ENCODE data around the gene FGFR3.

The FGFR3 gene

DNA sequence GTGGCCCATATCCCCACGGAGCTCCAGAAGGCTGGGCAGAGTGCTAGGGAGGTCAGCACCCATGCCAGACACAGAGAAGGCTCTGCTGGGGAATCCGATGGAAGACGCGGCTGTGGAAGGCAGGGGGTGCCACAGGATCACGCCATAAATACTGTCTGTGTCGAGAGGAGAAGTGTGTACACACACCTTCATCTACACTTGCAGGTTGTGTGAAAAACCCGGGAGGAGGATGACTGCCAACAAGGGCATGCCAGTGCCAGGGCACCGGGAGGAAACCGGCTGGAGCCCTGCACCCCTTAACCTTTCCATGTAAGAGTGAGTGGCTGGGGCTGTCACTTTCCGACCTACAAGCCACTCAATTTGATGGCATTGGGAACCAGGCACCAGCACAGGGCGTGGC lies 31.7 kb downstream of the FGFR3 start:
- Histone ChIP-seq H3K36me3 (ENCODE audit: insufficient read depth) (no peaks in the 10 kb centered on the region), H3K4me1 (ENCODE audit: low read depth, poor library complexity, severe bottlenecking) (peaks cover 12% of the 10 kb centered on the region), H3K4me3 (IDR thresholded peaks at IDR 0.05; ENCODE audit: insufficient read depth, low read depth, low read length) (no peak overlapping the region), H3K4me2 (no peak overlapping the region), H3K27me3 (ENCODE audit: insufficient read depth, low read depth) (no peaks in the 10 kb centered on the region), H4K20me1 (ENCODE audit: insufficient read depth) (no peaks in the 10 kb centered on the region), H3K27ac (no peak overlapping the region), H2AFZ (ENCODE audit: low read depth) (no peak overlapping the region), H3K79me2 (ENCODE audit: insufficient read depth, low read depth) (no peaks in the 10 kb centered on the region), H3K9ac (no peak overlapping the region)
- TF ChIP-seq, protein P1, sequence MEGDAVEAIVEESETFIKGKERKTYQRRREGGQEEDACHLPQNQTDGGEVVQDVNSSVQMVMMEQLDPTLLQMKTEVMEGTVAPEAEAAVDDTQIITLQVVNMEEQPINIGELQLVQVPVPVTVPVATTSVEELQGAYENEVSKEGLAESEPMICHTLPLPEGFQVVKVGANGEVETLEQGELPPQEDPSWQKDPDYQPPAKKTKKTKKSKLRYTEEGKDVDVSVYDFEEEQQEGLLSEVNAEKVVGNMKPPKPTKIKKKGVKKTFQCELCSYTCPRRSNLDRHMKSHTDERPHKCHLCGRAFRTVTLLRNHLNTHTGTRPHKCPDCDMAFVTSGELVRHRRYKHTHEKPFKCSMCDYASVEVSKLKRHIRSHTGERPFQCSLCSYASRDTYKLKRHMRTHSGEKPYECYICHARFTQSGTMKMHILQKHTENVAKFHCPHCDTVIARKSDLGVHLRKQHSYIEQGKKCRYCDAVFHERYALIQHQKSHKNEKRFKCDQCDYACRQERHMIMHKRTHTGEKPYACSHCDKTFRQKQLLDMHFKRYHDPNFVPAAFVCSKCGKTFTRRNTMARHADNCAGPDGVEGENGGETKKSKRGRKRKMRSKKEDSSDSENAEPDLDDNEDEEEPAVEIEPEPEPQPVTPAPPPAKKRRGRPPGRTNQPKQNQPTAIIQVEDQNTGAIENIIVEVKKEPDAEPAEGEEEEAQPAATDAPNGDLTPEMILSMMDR (conservative IDR thresholded peaks at IDR 0.05; ENCODE audit: low read depth, low read length), result no peak

DNA sequence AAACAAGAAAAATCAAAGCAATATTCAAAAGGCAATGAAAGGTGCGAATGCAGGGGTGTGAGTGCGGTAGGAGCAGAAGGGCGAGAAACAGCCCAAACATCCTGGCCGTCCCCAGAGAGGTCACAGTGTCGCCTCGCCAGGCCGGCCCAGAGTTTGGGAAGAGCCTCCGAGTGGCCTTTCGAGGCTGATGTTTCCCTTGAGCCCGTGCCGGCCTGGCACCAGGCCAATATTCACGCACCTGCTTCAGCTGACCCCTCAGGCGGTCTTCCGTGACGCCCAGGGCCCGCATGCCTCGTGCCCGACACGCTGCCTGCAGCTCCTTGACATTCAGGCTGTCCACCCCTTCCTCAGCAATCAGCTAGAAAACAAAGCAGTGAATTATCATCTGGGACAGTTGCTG lies 32.2 kb downstream of the FGFR3 start:
- no peak overlapping the region for H3K27ac ChIP-seq
- TF ChIP-seq, protein P1 (conservative IDR thresholded peaks at IDR 0.05; ENCODE audit: low read depth, low read length), result no peak
- H3K4me2 ChIP-seq, result no peak overlapping the region
- peaks cover 8% of the 10 kb centered on the region for H3K4me1 ChIP-seq (ENCODE audit: low read depth, poor library complexity, severe bottlenecking)
- H2AFZ ChIP-seq (ENCODE audit: low read depth), result no peak overlapping the region
- H3K4me3 ChIP-seq (IDR thresholded peaks at IDR 0.05; ENCODE audit: insufficient read depth, low read depth, low read length), result no peak overlapping the region
- H3K9ac ChIP-seq, result no peak overlapping the region
- no peaks in the 10 kb centered on the region for H3K27me3 ChIP-seq (ENCODE audit: insufficient read depth, low read depth)
- no peaks in the 10 kb centered on the region for H3K79me2 ChIP-seq (ENCODE audit: insufficient read depth, low read depth)
- H3K36me3 ChIP-seq (ENCODE audit: insufficient read depth), result no peaks in the 10 kb centered on the region
- H4K20me1 ChIP-seq (ENCODE audit: insufficient read depth), result no peaks in the 10 kb centered on the region

DNA sequence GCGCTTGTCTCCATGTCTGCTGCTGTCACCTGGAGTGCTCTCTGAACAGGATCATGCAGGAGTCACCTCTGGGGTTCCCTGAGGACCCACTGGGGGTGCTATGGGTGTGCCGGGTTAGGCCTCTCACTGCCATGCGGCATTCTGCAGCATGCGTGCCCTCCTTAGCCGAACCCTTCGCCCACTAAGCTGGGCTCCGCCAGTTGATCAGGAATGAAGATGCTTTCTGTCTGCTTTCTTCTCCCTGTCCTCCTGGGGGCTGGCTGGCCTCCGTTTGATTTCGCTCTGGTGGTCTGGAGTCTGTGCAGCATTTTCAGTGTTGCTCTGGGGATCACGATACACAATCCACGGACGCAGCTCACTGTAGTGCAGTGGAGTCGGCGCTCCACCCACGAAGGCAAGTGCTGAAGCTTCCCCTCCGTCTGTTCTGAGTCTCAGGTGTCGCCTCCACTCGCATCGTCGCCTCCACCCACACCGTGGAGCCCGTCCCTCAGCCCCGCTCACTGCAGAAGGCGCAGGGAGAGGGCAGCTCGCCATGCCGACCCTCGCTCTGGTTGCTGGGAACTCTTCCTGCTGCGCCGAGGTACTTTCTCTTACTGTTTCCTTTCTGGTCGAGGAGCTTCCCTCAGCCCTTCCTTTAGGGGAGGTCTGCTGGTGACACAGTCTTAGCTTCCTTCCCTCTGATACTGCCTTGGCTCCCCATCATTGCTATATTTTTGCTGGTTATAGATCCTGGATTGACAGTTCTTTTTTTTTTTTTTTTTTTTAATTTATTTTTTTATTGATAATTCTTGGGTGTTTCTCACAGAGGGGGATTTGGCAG lies 33.6 kb downstream of the FGFR3 start:
- Histone ChIP-seq H3K27ac (no peak overlapping the region), H3K27me3 (ENCODE audit: insufficient read depth, low read depth) (no peaks in the 10 kb centered on the region), H2AFZ (ENCODE audit: low read depth) (no peak overlapping the region), H3K4me3 (IDR thresholded peaks at IDR 0.05; ENCODE audit: insufficient read depth, low read depth, low read length) (no peak overlapping the region), H3K9ac (no peak overlapping the region), H3K79me2 (ENCODE audit: insufficient read depth, low read depth) (no peaks in the 10 kb centered on the region), H3K4me1 (ENCODE audit: low read depth, poor library complexity, severe bottlenecking) (no peaks in the 10 kb centered on the region), H4K20me1 (ENCODE audit: insufficient read depth) (no peaks in the 10 kb centered on the region), H3K4me2 (no peak overlapping the region), H3K36me3 (ENCODE audit: insufficient read depth) (no peaks in the 10 kb centered on the region)
- TF ChIP-seq, protein P1 (conservative IDR thresholded peaks at IDR 0.05; ENCODE audit: low read depth, low read length), result no peak

- Histone ChIP-seq H3K27me3 (ENCODE audit: insufficient read depth, low read depth) (no peaks in the 10 kb centered on the region), H2AFZ (ENCODE audit: low read depth) (no peak overlapping the region), H4K20me1 (ENCODE audit: insufficient read depth) (no peaks in the 10 kb centered on the region), H3K36me3 (ENCODE audit: insufficient read depth) (no peaks in the 10 kb centered on the region), H3K4me3 (IDR thresholded peaks at IDR 0.05; ENCODE audit: insufficient read depth, low read depth, low read length) (no peak overlapping the region), H3K4me1 (ENCODE audit: low read depth, poor library complexity, severe bottlenecking) (no peaks in the 10 kb centered on the region), H3K27ac (no peak overlapping the region), H3K79me2 (ENCODE audit: insufficient read depth, low read depth) (no peaks in the 10 kb centered on the region), H3K4me2 (no peak overlapping the region), H3K9ac (no peak overlapping the region)
- TF ChIP-seq, protein P1 (conservative IDR thresholded peaks at IDR 0.05; ENCODE audit: low read depth, low read length), result no peak
These were observed 37.1 kb downstream of the FGFR3 start for GRCh38 chr4:1830234-1830633.
